ENCODE data around the gene EIF3D.

DNA sequence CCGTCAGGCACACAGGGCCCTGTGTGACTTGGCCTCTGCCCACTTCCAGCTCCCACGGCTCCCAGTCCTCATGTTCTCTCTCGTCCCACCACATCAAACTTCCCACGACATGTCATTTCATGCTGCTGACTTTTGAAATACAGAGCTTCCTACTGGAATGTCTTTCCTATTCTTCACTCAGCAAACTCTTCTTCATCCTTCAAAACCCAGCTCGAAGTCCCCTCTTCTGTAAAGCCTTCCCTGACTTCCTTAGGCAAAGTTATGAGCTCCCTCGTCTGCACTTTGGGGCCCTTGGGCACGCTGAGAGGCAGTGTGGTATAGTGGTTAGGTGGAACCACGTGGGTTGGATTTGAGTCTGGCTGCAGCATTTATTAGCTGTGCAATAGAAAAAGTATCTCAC is 37.8 kb upstream of the EIF3D start:
- TF ChIP-seq POLR2AphosphoS5 (IDR thresholded peaks at IDR 0.05; ENCODE audit: low read depth, low read length) = no peak
- TF ChIP-seq, protein P1, sequence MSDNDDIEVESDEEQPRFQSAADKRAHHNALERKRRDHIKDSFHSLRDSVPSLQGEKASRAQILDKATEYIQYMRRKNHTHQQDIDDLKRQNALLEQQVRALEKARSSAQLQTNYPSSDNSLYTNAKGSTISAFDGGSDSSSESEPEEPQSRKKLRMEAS (IDR thresholded peaks at IDR 0.05) = no peak
- TF ChIP-seq, protein P2, sequence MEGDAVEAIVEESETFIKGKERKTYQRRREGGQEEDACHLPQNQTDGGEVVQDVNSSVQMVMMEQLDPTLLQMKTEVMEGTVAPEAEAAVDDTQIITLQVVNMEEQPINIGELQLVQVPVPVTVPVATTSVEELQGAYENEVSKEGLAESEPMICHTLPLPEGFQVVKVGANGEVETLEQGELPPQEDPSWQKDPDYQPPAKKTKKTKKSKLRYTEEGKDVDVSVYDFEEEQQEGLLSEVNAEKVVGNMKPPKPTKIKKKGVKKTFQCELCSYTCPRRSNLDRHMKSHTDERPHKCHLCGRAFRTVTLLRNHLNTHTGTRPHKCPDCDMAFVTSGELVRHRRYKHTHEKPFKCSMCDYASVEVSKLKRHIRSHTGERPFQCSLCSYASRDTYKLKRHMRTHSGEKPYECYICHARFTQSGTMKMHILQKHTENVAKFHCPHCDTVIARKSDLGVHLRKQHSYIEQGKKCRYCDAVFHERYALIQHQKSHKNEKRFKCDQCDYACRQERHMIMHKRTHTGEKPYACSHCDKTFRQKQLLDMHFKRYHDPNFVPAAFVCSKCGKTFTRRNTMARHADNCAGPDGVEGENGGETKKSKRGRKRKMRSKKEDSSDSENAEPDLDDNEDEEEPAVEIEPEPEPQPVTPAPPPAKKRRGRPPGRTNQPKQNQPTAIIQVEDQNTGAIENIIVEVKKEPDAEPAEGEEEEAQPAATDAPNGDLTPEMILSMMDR (IDR thresholded peaks at IDR 0.05 in 2 of 3, conservative IDR thresholded peaks at IDR 0.05 in 1 of 3; ENCODE audit: borderline replicate concordance in 1 of 3, insufficient read depth in 1 of 3, low read depth in 2 of 3, low read length in 2 of 3) = no peak
- TF ChIP-seq CEBPB (IDR thresholded peaks at IDR 0.05; ENCODE audit: low read depth) = no peak
- TF ChIP-seq, protein P3, sequence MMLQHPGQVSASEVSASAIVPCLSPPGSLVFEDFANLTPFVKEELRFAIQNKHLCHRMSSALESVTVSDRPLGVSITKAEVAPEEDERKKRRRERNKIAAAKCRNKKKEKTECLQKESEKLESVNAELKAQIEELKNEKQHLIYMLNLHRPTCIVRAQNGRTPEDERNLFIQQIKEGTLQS (IDR thresholded peaks at IDR 0.05) = no peak
- TF ChIP-seq TCF7L2 (IDR thresholded peaks at IDR 0.05; ENCODE audit: borderline replicate concordance, extremely low read depth, insufficient read depth, insufficient read length) = no peak
- TF ChIP-seq EZH2phosphoT487 (IDR thresholded peaks at IDR 0.05; ENCODE audit: borderline replicate concordance) = no peak

Data from HCT116 (cell line).